ENCODE results near the gene CAPN13.
"Not testable (repeated sequence)": the region's sequence is repeated elsewhere in the genome, so short reads cannot be mapped to it uniquely, and the experiment has no call there.

Gene CAPN13

GRCh38 chr2:30697242-30698103 is 109.8 kb downstream of the CAPN13 start:
- not testable (repeated sequence) for DNase-seq

- no peak for DNase-seq
Measured at GRCh38 chr2:30695749-30696148, 111.5 kb downstream of the CAPN13 start.

- no peak for DNase-seq
Measured at GRCh38 chr2:30694286-30695055, 112.8 kb downstream of the CAPN13 start.

GRCh38 chr2:30693821-30694281 is 113.4 kb downstream of the CAPN13 start:
- no peak for DNase-seq

GRCh38 chr2:30692829-30693275 is 114.4 kb downstream of the CAPN13 start:
- DNase-seq, result no peak

- DNase-seq, result no peak
Measured at GRCh38 chr2:30691948-30692828, 115.1 kb downstream of the CAPN13 start.

DNA sequence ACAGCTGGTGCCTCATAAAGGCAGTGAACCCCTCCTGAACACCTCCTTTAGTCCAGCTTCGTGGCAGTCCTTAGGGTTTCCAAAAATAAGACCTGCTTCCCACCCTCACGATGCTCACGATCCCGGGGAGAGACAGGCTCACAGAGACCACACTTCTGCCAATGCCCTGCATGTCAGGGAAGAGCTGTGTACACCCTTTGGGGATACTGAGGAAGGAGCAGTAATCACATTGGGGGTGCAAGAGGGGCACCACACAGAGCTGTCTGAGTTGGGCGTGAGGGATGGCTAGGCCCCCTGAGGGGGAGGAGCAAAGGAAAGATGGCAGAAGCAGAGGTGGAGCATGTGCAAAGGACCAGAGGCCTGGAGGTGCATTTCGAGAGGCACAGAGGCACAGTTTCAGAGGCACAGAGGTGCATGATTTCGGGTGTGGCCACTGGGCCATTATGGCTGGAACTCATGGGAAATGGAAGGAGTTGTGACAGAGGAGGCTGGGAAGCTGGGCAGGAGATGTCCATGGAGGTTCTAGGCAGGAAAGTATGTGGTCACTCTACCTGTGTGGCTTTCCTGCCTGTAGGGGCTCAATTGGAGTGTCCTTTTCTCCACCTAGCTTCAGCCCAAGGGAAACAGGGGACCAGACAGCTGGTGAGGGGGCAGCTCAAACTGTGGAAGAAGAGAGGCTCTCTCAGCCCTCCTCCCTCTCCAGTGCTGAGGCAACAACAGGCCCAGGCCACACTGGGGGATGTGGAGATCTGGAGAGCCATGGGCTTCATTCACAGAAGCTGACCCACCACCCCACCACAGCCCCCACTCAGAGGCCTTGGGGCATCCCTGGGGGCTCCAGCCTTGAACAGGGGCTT is 115.9 kb downstream of the CAPN13 start:
- no peak for DNase-seq

DNA sequence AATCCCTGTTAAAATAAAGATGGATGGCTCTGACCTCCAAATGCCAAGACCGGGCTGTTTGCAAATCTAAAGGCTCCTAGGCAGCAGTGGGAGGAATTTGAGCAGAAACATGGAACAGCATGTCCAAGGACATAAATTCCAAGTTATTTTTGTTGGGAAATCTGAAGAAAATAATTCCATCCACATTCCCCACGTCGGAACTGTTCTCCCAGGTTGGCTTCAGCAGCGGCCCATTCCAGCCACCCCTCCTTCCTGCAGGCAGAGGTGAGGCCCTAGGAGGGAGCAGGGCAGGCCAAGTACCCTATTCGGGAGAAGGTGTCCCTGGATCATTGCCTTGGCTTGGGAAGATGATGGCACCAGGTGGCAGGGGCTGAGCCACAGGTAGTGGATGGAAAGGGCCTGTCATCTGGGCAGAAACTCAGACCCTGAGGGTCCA is 117.1 kb downstream of the CAPN13 start:
- DNase-seq, result no peak

DNA sequence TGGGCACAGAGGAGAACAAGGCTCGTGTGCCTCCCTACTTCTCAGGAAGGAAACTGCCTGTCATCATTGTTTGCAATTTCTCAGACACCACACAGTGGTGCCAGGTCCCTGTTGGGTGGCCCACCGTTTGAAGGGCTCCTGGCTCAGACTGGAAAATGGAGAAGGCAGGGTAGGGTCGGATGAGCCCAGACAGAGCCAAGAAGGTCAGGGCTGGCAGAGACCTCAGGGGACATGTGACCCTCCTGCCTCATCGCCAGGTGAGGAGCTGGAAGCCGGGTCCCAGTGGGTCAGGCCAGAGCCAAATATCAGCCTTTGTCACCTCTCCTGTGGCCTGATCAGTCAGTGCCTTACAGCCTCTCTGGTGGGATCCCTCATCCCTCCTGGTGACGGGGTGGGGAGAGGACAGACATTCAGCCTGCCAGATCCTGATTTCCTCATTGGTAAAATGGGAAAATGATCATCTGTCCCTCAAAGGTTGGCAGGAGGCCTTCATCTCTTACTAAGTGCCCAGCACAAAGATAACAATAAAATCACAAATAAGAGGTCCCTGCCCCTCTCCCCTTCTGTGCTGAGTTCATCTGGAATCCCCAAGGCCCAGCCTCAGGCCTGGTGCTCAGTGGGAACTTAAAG is 117.6 kb downstream of the CAPN13 start:
- no peak for DNase-seq

DNA sequence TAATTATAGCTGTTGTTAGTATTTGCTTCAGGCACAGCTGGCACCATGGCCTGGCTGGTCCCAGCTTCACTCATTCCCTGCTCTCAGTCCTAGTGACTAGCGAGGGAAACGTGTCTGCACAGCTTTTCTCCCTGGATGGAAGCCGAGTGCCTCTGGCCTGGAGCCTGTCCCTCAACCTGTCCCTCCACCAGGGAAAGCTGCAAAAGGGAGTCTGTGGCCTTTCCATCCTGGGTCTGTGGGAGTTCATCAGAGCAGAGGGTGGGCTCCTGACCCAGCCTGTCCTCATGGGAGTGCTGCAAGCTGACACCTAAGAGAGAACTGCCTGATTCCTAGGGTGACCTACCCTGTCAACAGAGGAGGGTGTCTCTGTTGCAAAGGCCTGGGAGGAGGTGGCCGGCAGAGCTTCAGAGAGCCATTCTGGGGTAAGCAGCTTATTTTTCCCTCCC is 118.3 kb downstream of the CAPN13 start:
- no peak for DNase-seq

DNA sequence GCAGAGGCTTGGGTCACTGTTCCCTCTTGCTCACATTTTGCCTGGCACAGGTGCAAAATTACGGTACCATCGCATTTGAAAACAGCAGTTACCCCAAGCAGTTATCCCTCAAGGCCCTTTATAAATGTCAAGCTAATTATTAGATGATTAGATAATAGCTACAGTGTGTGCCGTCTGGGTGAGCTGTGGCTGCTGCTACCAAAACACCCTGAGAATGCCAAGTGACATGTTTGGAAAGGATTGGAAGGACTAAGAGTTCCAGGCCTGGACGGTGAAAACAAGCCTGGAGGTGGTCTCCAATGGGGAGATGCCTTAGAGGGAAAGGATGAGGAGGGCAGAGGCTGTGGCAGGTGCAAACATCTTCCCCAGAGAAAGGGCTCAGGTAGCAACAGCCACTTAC is 120.6 kb downstream of the CAPN13 start:
- no peak for DNase-seq

GRCh38 chr2:30686000-30686399 is 121.2 kb downstream of the CAPN13 start:
- no peak for DNase-seq

DNA sequence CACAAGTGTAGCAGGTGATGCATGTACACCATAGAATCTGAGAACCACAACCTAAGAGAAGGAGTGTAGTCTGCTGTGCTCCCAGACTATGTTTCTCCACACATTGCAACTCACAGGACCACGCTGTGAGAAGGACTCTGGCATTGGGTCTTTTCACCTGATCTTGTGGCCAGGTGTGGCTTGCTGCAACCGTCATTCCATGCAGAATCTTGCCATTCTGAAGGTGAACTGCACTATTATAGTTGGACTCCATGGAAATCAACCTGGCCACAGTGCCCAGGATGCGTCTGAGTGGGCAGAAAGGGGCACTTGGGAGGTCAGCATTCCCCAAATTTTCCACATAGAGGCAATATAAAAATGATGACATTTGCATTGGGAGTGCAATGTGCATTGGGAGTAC is 122.2 kb downstream of the CAPN13 start:
- DNase-seq, result no peak

DNA sequence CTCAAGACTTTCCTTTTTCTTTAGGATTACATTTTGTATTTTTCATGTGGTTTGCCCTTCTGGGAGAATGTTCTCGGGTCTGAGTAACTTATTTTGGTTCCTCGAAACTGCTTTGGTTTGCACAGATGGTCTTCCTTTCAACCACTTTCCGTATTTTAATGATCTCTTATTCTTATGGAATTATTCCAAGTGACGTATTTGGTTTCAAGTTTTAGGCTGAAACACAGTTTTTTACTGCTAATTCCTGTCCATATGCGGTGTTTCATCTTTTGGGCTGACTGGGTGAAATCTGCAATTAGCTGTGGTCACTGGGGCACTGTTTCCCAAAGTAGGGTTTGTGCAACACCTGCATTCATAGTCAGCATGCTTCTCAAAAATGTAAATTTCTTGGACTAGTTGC is 122.7 kb downstream of the CAPN13 start:
- DNase-seq, result no peak

- no peak for DNase-seq
Measured at GRCh38 chr2:30684026-30684425, 123.2 kb downstream of the CAPN13 start.

DNA sequence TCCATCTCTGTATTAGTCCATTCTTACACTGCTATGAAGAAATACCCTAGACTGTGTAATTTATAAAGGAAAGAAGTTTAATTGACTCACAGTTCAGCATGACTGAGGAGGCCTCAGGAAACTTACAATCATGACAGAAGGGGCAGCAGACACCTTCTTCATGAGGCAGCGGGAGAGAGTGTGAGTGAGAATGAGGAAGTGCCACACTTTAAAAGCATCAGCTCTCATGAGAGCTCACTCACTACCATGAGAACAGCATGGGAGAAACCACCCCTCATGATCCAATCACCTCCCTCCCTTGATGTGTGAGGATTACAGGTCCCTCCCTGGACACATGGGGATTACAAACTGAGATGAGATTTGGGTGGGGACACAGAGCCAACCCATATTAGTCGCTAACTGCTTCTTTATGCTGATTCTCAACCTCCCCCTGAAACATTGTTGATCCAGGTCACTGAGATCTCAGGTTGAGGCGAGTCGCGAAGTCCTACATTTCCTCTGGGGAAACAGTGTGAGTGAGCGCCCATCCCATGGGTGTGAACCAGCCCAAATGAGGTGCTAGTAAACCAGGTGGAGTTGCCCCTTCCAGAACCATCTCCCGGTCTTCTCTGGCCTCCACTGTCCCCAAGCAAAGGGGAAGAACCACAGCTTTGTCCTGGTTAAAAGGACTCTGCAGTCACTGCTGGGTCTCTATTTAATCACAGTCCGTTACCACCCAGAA is 123.8 kb downstream of the CAPN13 start:
- DNase-seq, result no peak

- DNase-seq, result no peak
Measured at GRCh38 chr2:30681022-30681421, 126.2 kb downstream of the CAPN13 start.

DNA sequence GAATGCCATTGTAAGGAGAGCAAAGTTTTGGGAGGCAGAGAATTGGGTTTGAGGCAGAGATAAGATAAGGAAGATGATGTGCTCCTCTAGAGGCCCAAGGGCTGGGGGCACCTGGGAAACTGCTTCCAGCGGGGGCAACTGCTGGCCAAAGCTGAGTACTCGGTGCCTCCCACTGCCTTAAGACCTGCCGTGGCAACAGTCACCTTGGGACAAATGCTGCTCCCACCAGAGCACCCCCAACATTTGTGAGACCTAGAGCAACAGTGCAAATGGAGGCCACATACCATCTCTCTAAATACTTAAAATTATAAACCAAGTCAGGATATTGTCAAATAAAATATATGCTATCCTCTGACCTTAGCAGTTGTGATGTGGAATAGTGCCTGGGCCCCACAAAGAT is 127.1 kb downstream of the CAPN13 start:
- DNase-seq, result no peak

GRCh38 chr2:30679426-30680088 is 127.7 kb downstream of the CAPN13 start:
- DNase-seq, result no peak

Measured in stimulated activated CD4-positive, alpha-beta T cell treated with anti-CD3 and anti-CD28 coated beads, Interleukin-4, amount 100 ng/mL, for 24 hours (primary cell).